NCI-H748 (cell line): ENCODE data around the gene PTPDC1.

ENCODE experiments used
- DNase-seq: peaks from one replicate; lab custom pipeline; 2025; ENCODE audit not compliant: unreplicated experiment; lab: John Stamatoyannopoulos, UW

Gene PTPDC1

DNA sequence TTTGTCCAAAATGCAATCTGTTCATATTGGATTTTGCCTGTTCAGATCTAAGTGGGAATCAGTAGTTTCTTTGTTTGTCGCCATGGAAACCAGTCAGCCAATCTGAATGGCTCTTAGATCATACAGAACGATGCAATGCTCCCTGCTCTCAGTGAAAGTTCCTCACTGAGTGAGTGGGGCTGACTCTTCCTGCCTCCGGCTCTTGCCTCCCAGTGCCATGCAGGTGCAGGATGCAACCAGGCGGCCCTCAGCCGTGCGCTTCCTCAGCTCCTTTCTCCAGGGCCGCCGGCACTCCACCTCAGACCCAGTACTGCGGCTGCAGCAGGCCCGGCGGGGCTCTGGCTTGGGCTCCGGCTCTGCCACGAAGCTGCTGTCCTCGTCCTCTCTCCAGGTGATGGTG lies at the start of gene PTPDC1:
Gene PTPDC1, plus strand, starts transcription at position 151 of the 400 bp plus-strand sequence. Its CDS starts 67 bp downstream, at position 218.
- DNase-seq: peak; percentile 56

GRCh38 chr9:94034511-94034910 lies 49.8 kb upstream of the PTPDC1 start:
- no peak for DNase-seq

DNA sequence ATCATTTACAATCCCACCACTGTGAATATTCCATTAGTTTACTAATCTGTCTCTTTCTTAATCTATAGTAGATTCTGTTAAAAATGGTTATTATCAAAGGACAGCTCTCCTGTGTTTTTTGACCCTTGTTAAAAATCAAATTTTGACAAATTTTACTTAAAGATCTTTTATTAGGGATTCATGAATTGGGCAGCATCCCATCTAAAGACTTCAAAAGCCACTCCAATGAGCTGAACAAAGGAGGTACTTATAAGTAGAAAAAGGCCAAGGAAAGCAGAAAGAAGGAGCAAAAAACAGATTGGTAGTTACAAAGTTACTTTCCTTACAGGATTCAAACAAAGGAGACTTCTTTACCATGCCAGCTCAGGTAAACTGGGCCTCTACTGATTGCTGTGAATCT lies 44.5 kb upstream of the PTPDC1 start:
- no peak for DNase-seq

DNA sequence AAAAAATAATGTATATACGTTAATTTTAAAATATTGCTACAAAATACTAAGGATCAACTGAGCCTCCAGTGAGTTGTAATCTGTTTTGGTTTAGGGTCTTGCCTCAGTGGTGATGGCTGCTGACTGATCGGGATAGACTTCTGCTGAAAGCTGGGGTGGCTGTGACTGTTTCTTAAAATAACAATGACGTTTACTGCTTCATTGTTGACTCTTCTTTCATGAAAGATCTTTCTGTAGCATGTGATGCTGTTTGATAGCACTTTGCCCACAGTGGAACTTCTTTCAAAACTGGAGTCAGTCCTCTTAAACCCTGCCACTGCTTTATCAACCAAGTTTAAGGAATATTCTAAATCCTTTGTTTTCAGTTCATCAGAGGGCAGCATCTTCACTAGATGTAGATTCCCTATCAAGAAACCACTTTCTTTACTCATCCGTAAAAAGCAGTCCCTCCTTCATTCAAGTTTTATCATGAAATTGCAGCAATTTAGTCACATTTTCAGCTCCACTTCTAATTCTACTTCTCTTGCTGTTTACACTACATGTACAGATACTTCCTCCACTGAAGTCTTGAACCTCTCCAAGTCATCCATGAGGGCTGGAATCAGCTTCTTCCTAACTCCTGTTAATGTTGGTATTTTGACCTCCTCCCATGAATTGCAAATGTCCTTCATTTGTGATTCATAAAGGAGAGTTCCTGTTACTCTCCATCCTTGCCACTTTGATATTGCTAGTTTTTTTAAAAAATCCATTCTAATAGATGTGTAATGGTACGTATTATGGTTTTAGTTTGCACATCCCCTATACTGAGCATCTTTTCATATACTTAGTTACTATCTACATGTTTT lies 41.5 kb upstream of the PTPDC1 start:
- DNase-seq: no peak

DNA sequence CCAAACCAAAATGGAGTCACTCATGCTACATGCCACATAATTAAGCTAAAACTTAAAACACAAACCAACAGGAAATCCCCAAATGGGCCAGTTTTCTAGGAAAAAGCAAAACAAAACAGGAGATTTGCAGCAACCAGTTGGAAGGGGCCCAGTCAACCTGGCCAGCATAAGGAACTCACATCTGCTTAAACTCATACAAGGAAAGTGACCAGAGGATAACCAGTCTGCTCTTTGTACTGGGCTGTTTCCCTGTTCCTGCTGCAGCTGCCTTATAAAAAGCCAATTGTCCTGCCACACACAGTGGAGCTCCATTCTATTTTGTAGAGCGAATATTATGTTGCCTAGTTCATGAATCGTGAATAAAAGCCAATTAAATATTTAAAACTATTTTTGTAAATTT lies 29.5 kb upstream of the PTPDC1 start:
- no peak for DNase-seq

- DNase-seq: no peak
These were observed 27.8 kb upstream of the PTPDC1 start for GRCh38 chr9:94056442-94056974.

- no peak for DNase-seq
These were observed 26.3 kb upstream of the PTPDC1 start for GRCh38 chr9:94057918-94058317.

DNA sequence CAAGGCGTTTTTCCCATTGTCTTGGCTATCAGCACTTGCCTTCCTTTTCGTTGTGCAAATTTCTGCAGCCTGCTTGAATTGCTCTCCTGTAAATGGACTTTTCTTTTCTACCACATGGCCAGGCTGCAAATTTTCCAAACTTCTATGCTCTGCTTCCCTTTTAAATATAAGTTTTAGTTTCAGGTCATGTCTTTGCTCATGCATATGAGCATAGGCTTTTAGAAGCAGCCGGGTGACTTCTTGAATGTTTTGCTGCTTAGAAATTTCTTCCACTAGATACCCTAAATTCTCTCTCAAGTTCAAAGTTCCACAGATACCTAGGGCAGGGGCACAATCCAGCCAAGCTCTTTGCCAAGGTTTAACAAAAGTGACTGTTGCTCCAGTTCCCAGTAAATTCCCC lies 22.4 kb upstream of the PTPDC1 start:
- no peak for DNase-seq

GRCh38 chr9:94065535-94065961 lies 18.7 kb upstream of the PTPDC1 start:
- DNase-seq: peak; percentile 84

- DNase-seq: no peak
These were observed 16.0 kb upstream of the PTPDC1 start for GRCh38 chr9:94068257-94068656.

DNA sequence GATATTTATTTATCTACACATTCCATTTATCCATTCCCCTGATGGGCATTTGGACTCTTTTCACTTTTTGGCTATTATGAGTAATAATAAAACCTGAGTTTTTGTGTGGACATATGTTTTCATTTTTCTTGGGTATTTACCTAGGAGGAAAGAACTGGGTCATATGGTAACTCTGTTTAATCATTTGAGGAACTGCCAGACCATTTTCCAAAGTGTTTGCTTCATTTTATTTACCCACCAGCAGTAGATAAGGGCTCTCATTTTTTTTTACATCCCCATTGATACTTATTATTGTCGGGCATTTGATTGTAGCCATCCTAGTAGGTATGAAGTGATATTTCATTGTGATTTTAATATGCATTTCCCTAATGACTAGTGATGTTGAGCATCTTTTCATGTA lies 7.7 kb upstream of the PTPDC1 start:
- DNase-seq: no peak

DNA sequence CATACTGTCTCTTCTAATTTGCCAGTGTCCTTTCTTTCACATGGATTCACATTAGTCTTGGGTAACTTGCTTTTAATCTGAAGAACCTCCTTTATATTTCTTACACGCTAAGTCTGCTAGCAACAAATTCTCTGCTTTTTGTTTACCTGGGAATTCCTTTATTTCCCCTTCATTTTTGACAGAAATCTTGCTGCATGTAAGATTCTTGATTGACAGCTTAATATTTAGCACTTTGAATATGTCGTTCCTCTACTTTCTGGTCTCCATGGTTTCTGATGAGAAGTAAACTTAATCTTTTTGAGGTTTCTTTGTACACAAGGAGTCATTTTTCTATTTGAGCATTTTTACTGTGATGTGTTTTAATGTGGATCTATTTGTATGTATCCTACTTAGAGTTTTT lies 6.2 kb upstream of the PTPDC1 start:
- DNase-seq: no peak

GRCh38 chr9:94079236-94079635 lies 5.0 kb upstream of the PTPDC1 start:
- DNase-seq: no peak

DNA sequence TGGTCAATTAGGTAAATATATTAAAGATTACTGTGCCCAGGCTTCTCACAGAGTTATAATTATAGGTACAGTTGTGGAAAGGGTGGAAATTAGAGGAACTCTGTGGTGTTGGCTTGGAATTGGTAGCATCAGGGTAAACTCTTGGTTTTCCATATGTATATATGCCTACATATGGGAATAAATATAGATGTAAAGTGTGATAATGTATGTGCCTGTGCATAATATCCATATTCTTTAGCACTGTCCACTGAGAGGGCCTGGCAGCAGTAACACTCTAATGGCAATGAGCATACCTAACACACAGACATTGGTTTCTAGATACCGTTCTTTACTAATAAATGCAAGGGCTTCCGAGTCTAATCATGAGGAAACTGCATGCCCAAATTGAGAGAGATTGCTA lies 4.0 kb upstream of the PTPDC1 start:
- DNase-seq: no peak

DNA sequence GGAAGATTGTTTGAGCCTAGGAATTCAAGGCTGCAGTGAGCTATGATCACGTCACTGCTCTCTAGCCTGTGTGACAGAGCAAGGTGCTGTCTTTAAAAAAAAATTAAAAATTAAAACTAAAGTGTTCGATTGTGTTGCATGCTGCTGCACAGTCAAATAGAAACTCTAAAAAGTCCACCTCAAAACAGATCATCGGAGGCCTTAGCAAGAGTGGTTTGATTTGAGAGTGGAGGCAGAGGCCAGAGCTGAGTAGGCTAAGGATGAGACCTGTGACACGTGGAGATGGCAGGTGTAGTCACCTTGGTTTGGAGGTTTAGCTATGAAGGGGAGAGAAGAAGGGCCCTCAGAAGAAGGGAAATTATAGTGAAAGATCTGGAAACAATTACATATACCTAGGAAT lies 2.8 kb upstream of the PTPDC1 start:
- no peak for DNase-seq

GRCh38 chr9:94081864-94082463 lies 2.3 kb upstream of the PTPDC1 start:
- no peak for DNase-seq

GRCh38 chr9:94082553-94082952 lies 1.7 kb upstream of the PTPDC1 start:
- DNase-seq: no peak

GRCh38 chr9:94082956-94083355 lies 1.3 kb upstream of the PTPDC1 start:
- DNase-seq: no peak

GRCh38 chr9:94083384-94083783 lies 880 bp upstream of the PTPDC1 start:
- no peak for DNase-seq

DNA sequence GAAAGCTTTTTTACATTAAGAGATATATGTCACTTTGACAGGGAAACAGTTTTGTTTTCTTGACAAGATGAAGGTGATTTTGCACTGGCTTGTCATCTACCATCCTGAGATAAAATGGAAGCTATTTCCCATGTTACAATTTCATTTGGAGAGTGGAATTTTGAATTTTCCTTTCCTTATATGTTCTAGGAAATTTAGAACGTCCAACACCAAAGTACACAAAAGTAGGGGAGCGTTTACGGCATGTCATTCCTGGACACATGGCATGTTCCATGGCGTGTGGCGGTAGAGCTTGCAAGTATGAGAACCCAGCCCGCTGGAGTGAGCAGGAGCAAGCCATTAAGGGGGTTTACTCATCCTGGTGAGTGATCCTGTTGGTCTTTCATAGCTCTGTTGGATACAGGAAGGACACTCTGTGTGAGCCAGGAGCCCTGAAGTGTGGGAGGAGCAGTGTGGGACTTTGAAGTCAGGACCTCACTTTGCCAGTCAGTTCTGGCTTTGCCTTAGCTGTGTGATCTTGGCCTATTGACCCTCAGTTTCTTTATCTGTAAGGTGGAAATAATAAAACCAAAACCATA lies 887 bp downstream of the PTPDC1 start:
- DNase-seq: no peak

GRCh38 chr9:94086486-94087345 lies 2.5 kb downstream of the PTPDC1 start:
- DNase-seq: peak; percentile 16
